GM12891 (cell line): Measurements from ENCODE around the gene COL19A1.

Experiments
- POLR2A ChIP-seq: IDR thresholded peaks from 2 replicates; pipeline ENCODE4 v1.6.1; 2011; ENCODE audit warnings: low read depth, low read length, control low read depth
- POU2F2 ChIP-seq: IDR thresholded peaks from 2 replicates; pipeline ENCODE4 v1.6.1; 2011; ENCODE audit warnings: low read depth, mild to moderate bottlenecking, control low read depth, low read length, moderate library complexity

- TF ChIP-seq POU2F2 (no peak), POLR2A (no peak)
Observed at GRCh38 chr6:69843189-69843588, 23.2 kb upstream of the COL19A1 start.
